Neural cell (in vitro differentiated cells): Measurements from ENCODE around the gene EPB41L2.

Source experiments
- EP300 ChIP-seq: fragments of 450-650 bp; conservative IDR thresholded peaks from 2 replicates; pipeline ENCODE4 v1.6.1; 2014; ENCODE audit warnings: antibody characterized with exemption, mild to moderate bottlenecking, moderate library complexity; ENCODE audit not compliant: poor library complexity, severe bottlenecking
- EZH2 ChIP-seq: fragments of 200-600, 300-800 bp; shearing (Covaris generic), sonication (generic); IDR thresholded peaks from 2 replicates; pipeline ENCODE4 v1.6.1; 2014; ENCODE audit warnings: antibody characterized with exemption, low read length, borderline replicate concordance, mild to moderate bottlenecking; ENCODE audit not compliant: insufficient read depth, poor library complexity, severe bottlenecking
- MXI1 ChIP-seq: fragments of 450-650 bp; conservative IDR thresholded peaks from 2 replicates; pipeline ENCODE4 v1.6.1; 2014; ENCODE audit warnings: antibody characterized with exemption, mild to moderate bottlenecking; ENCODE audit not compliant: poor library complexity, severe bottlenecking
- POLR2AphosphoS5 ChIP-seq: IDR thresholded peaks from 2 replicates; pipeline ENCODE4 v1.6.1; 2012
- RAD21 ChIP-seq: fragments of 450-650 bp; conservative IDR thresholded peaks from 2 replicates; pipeline ENCODE4 v1.6.1; 2014; ENCODE audit warnings: antibody characterized with exemption, mild to moderate bottlenecking, moderate library complexity
- REST ChIP-seq: IDR thresholded peaks from 2 replicates; pipeline ENCODE4 v1.6.1; 2012; ENCODE audit warnings: borderline replicate concordance
- TF ChIP-seq, protein P1 (sequence below): fragments of 450-650 bp; IDR thresholded peaks from 2 replicates; pipeline ENCODE4 v1.5.1; 2014; ENCODE audit warnings: antibody characterized with exemption, mild to moderate bottlenecking, moderate library complexity; ENCODE audit not compliant: poor library complexity, severe bottlenecking

DNA sequence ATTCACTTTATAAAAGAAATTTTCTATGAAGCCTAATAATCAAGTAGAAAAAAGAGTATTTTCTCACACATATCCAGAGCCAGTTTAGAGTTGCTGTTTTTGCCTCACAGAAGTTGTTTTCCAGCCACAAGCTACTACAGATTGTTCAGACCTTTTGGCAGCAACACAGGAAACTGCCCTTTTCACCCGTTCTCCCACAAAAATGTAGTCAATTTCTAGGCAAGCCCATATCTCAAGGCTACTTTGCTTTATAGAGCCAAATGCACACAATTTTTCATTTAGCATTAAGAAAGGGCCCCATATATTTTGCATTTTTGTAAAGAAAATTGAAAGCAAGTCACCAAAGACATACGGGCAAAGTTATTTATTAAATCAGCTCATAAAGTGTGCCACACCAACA lies 49.5 kb downstream of the EPB41L2 start:
- TF ChIP-seq, protein P1, sequence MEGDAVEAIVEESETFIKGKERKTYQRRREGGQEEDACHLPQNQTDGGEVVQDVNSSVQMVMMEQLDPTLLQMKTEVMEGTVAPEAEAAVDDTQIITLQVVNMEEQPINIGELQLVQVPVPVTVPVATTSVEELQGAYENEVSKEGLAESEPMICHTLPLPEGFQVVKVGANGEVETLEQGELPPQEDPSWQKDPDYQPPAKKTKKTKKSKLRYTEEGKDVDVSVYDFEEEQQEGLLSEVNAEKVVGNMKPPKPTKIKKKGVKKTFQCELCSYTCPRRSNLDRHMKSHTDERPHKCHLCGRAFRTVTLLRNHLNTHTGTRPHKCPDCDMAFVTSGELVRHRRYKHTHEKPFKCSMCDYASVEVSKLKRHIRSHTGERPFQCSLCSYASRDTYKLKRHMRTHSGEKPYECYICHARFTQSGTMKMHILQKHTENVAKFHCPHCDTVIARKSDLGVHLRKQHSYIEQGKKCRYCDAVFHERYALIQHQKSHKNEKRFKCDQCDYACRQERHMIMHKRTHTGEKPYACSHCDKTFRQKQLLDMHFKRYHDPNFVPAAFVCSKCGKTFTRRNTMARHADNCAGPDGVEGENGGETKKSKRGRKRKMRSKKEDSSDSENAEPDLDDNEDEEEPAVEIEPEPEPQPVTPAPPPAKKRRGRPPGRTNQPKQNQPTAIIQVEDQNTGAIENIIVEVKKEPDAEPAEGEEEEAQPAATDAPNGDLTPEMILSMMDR = no peak
- no peak for TF ChIP-seq POLR2AphosphoS5
- no peak for TF ChIP-seq MXI1
- no peak for TF ChIP-seq EZH2
- no peak for TF ChIP-seq EP300
- TF ChIP-seq REST = no peak
- no peak for TF ChIP-seq RAD21
